ENCODE data around the gene C19orf44. TPM values are rescaled to one million over a fixed set of nuclear protein-coding genes. Genes with fewer than 3 reads are reported as not detected.

The C19orf44 gene
- total and polyA plus RNA-seq, 2 of the 4 experiments (the other 2 are of a cell fraction), result 1.4 to 3.8 TPM

- no peaks in the 10 kb centered on the region for H3K9me1 ChIP-seq (ENCODE audit: insufficient read depth, low read length)
- H3K9ac ChIP-seq (ENCODE audit: low read depth, low read length), result no peak overlapping the region
- H2BK5ac ChIP-seq (ENCODE audit: low read depth, low read length, poor library complexity, severe bottlenecking), result no peak overlapping the region
- no peak overlapping the region for H3K18ac ChIP-seq (ENCODE audit: low read depth, low read length)
- H3K56ac ChIP-seq (ENCODE audit: extremely low read depth, insufficient read depth, low read length), result no peak overlapping the region
- ATAC-seq (ENCODE audit: low read depth) (no peak), DNase-seq (no peak)
- H2BK15ac ChIP-seq (ENCODE audit: low read depth, low read length), result no peak overlapping the region
- no peak overlapping the region for H3K4me2 ChIP-seq (ENCODE audit: low read depth, low read length)
- peaks cover 11% of the 10 kb centered on the region; the same call in 1 of the 2 replicates for H4K20me1 ChIP-seq (ENCODE audit: insufficient read depth, low read length)
- no peak overlapping the region for H4K91ac ChIP-seq (ENCODE audit: insufficient read depth, low read depth, low read length)
- ChIA-PET CTCF (interaction anchor here (0.6 kb wide), 1 partner anchor 71 kb away, joined by 5 read pairs; no protein-coding TSS in a partner anchor), POLR2A (ENCODE audit: unreplicated experiment) (no interaction called here)
- peaks cover 10 to 13% of the 10 kb centered on the region in 2 experiments; a peak in 3 of 4 replicates for H3K79me1 ChIP-seq (ENCODE audit: low read depth in 1 of 2, low read length in 2 of 2)
- H2BK20ac ChIP-seq (ENCODE audit: low read depth, low read length), result no peak overlapping the region
- no peaks in the 10 kb centered on the region for H3K9me3 ChIP-seq (ENCODE audit: control insufficient read depth, insufficient read depth, low read length)
- no peak overlapping the region for H3K27ac ChIP-seq (ENCODE audit: insufficient read depth, low read length)
- no peak overlapping the region for H2BK120ac ChIP-seq (ENCODE audit: low read depth, low read length)
- H3K4me3 ChIP-seq (ENCODE audit: insufficient read depth, low read depth, low read length), result no peak overlapping the region
- in situ Hi-C loops (cut with MboI; ENCODE audit: low sequenced_read_pairs) (no loop called here), intact Hi-C loops (cut with micrococcal nuclease) (no loop called here), dilution Hi-C loops (cut with HindIII; ENCODE audit: low sequenced_read_pairs, unreplicated experiment) (no loop called here)
- no TSS peak for BruUV-seq (replicated peaks)
- peak overlapping the region; percentile 21 for H2AFZ ChIP-seq (replicated peaks; ENCODE audit: low read length, poor library complexity)
- peak overlapping the region; percentile 50 for H2AK9ac ChIP-seq (replicated peaks; ENCODE audit: low read depth, low read length, poor library complexity)
- no peak overlapping the region for H2AK5ac ChIP-seq (ENCODE audit: low read depth, low read length)
- no peak overlapping the region for H3K4ac ChIP-seq (ENCODE audit: low read depth, low read length)
- WGBS, 2 experiments (ENCODE audit: extremely low coverage in 2 of 2, insufficient read length in 1 of 2), result 94% methylated on average over 3 of the region's 25 CpGs; no CpG with 5 or more reads in 1 of the 2 experiments
- H3K14ac ChIP-seq (replicated peaks; ENCODE audit: low read depth, low read length), result no peak overlapping the region
- no peaks in the 10 kb centered on the region for H3K27me3 ChIP-seq (ENCODE audit: control insufficient read depth, insufficient read depth, low read length)
- no peak overlapping the region for H3K23ac ChIP-seq (ENCODE audit: low read depth, low read length)
- H3K4me1 ChIP-seq (ENCODE audit: control insufficient read depth, insufficient read depth, low read length), result no peaks in the 10 kb centered on the region
- H4K5ac ChIP-seq (ENCODE audit: low read depth, low read length), result no peak overlapping the region
- H4K8ac ChIP-seq (ENCODE audit: low read depth in 2 of 2, low read length in 2 of 2), result no peak overlapping the region
- peaks cover 86% of the 10 kb centered on the region for H3K36me3 ChIP-seq (ENCODE audit: control insufficient read depth, insufficient read depth, low read length)
- TF ChIP-seq RAD21 (IDR thresholded peaks at IDR 0.05; ENCODE audit: low read length) (no peak), CTCF (conservative IDR thresholded peaks at IDR 0.05; ENCODE audit: low read depth, low read length) (no peak), SMC3 (IDR thresholded peaks at IDR 0.05; ENCODE audit: low read depth, low read length) (no peak), CHD1 (IDR thresholded peaks at IDR 0.05; ENCODE audit: low read depth, low read length) (no peak), USF2 (IDR thresholded peaks at IDR 0.05; ENCODE audit: low read depth, low read length) (no peak), RCOR1 (IDR thresholded peaks at IDR 0.05; ENCODE audit: insufficient replicate concordance, low read length) (no peak), BHLHE40 (IDR thresholded peaks at IDR 0.05; ENCODE audit: low read depth, low read length) (no peak), RFX5 (IDR thresholded peaks at IDR 0.05; ENCODE audit: low read depth, low read length) (no peak), NFE2L2 (IDR thresholded peaks at IDR 0.05; ENCODE audit: low read depth, low read length) (no peak), MXI1 (IDR thresholded peaks at IDR 0.05; ENCODE audit: borderline replicate concordance, low read depth, low read length) (no peak), MAFK (IDR thresholded peaks at IDR 0.05; ENCODE audit: low read depth, low read length) (no peak), CEBPB (IDR thresholded peaks at IDR 0.05; ENCODE audit: low read depth, low read length) (no peak), POLR2A (IDR thresholded peaks at IDR 0.05; ENCODE audit: low read depth, low read length) (no peak), MAZ (IDR thresholded peaks at IDR 0.05; ENCODE audit: borderline replicate concordance, low read depth, low read length) (no peak)
- TF ChIP-seq, protein P1, sequence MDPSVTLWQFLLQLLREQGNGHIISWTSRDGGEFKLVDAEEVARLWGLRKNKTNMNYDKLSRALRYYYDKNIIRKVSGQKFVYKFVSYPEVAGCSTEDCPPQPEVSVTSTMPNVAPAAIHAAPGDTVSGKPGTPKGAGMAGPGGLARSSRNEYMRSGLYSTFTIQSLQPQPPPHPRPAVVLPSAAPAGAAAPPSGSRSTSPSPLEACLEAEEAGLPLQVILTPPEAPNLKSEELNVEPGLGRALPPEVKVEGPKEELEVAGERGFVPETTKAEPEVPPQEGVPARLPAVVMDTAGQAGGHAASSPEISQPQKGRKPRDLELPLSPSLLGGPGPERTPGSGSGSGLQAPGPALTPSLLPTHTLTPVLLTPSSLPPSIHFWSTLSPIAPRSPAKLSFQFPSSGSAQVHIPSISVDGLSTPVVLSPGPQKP (IDR thresholded peaks at IDR 0.05; ENCODE audit: borderline replicate concordance, low read depth, low read length), result no peak
These were observed 26.6 kb downstream of the C19orf44 start for GRCh38 chr19:16522559-16523377.

Data from IMR-90 (cell line).